Measurements from ENCODE around the gene AFG1L. TPM values are rescaled to one million over a fixed set of nuclear protein-coding genes. Genes with fewer than 3 reads are reported as not detected.

Gene AFG1L
- total and polyA plus RNA-seq, 10 donors: 1.8 to 13.0 (median 4.4) TPM

GRCh38 chr6:108274546-108274945 lies 20.3 kb upstream of the AFG1L start:
- TF ChIP-seq POLR2A (IDR thresholded peaks at IDR 0.05) (no peak), POLR2AphosphoS5 (IDR thresholded peaks at IDR 0.05) (no peak), CTCF (IDR thresholded peaks at IDR 0.05 in 8 of 11, conservative IDR thresholded peaks at IDR 0.05 in 3 of 11) (no peak)
- Histone ChIP-seq H3K4me3 (no peak overlapping the region), H3K9me3 (no peaks in the 10 kb centered on the region), H3K36me3 (no peaks in the 10 kb centered on the region), H3K27ac (no peak overlapping the region), H3K4me1 (no peaks in the 10 kb centered on the region), H3K27me3 (replicated peaks in 1 of 7) (no peaks in the 10 kb centered on the region)
- WGBS, 5 donors: 82 to 99% (median 91%) methylated on average over 2 of the region's 2 CpGs
- intact Hi-C loops (cut with DNase I; ENCODE audit: low total_unique reads): no loop called here
- DNase-seq: no peak

GRCh38 chr6:108275976-108276375 lies 18.9 kb upstream of the AFG1L start:
- no peaks in the 10 kb centered on the region for H3K36me3 ChIP-seq
- H3K27ac ChIP-seq: no peak overlapping the region
- WGBS, 5 donors: 78 to 91% (median 89%) methylated on average over 2 of the region's 2 CpGs

GRCh38 chr6:108277295-108277694 lies 17.6 kb upstream of the AFG1L start:
- WGBS, 5 donors: 91 to 100% (median 100%) methylated on average over 1 of the region's 1 CpG
- no peak overlapping the region for H3K4me3 ChIP-seq
- H3K4me1 ChIP-seq: no peaks in the 10 kb centered on the region
- intact Hi-C loops (cut with DNase I; ENCODE audit: low total_unique reads): no loop called here
- no peak for TF ChIP-seq CTCF (IDR thresholded peaks at IDR 0.05 in 8 of 11, conservative IDR thresholded peaks at IDR 0.05 in 3 of 11)
- no peak for TF ChIP-seq POLR2AphosphoS5 (IDR thresholded peaks at IDR 0.05)
- no peak for TF ChIP-seq POLR2A (IDR thresholded peaks at IDR 0.05)
- no peaks in the 10 kb centered on the region for H3K27me3 ChIP-seq (replicated peaks in 1 of 7)
- H3K36me3 ChIP-seq: no peaks in the 10 kb centered on the region
- H3K27ac ChIP-seq: no peak overlapping the region
- no peak for DNase-seq
- no peaks in the 10 kb centered on the region for H3K9me3 ChIP-seq

More at GRCh38 chr6:108275976-108276375, 18.9 kb upstream of the AFG1L start:
- intact Hi-C loops (cut with DNase I; ENCODE audit: low total_unique reads): no loop called here
- Histone ChIP-seq H3K27me3 (replicated peaks in 1 of 7) (no peaks in the 10 kb centered on the region), H3K4me3 (no peak overlapping the region), H3K9me3 (no peaks in the 10 kb centered on the region), H3K4me1 (no peaks in the 10 kb centered on the region)
- DNase-seq: no peak
- TF ChIP-seq CTCF (IDR thresholded peaks at IDR 0.05 in 8 of 11, conservative IDR thresholded peaks at IDR 0.05 in 3 of 11) (no peak), POLR2A (IDR thresholded peaks at IDR 0.05) (no peak), POLR2AphosphoS5 (IDR thresholded peaks at IDR 0.05) (no peak)

GRCh38 chr6:108277831-108278230 lies 17.0 kb upstream of the AFG1L start:
- Histone ChIP-seq H3K9me3 (no peaks in the 10 kb centered on the region), H3K27me3 (replicated peaks in 1 of 7) (no peaks in the 10 kb centered on the region), H3K27ac (no peak overlapping the region), H3K4me1 (no peaks in the 10 kb centered on the region), H3K36me3 (no peaks in the 10 kb centered on the region), H3K4me3 (no peak overlapping the region)
- TF ChIP-seq POLR2AphosphoS5 (IDR thresholded peaks at IDR 0.05) (no peak), CTCF (IDR thresholded peaks at IDR 0.05 in 8 of 11, conservative IDR thresholded peaks at IDR 0.05 in 3 of 11) (no peak), POLR2A (IDR thresholded peaks at IDR 0.05) (no peak)
- WGBS, 5 donors: 84 to 95% (median 88%) methylated on average over 4 of the region's 4 CpGs
- DNase-seq: no peak
- intact Hi-C loops (cut with DNase I; ENCODE audit: low total_unique reads): no loop called here

Data from spleen (tissue), 11 donors.